Glutamatergic neuron (in vitro differentiated cells): ENCODE measurements around the gene RFC3. TPM values are rescaled to one million over a fixed set of nuclear protein-coding genes. Genes with fewer than 3 reads are reported as not detected.
"Not testable (repeated sequence)": the region's sequence is repeated elsewhere in the genome, so short reads cannot be mapped to it uniquely, and the experiment has no call there.

ENCODE experiments used
- DNase-seq: peaks from one replicate; pipeline ENCODE4 v3.0.0; 2022
- H3K27ac Mint-ChIP-seq: one replicate; pipeline ENCODE4 v1.8.0; 2020; ENCODE audit warnings: mild to moderate bottlenecking, mixed read lengths, inconsistent platforms; ENCODE audit not compliant: unreplicated experiment
- H3K27me3 Mint-ChIP-seq: one replicate; pipeline ENCODE4 v1.8.0; 2020; ENCODE audit warnings: mild to moderate bottlenecking, moderate library complexity, mixed read lengths, inconsistent platforms; ENCODE audit not compliant: unreplicated experiment
- H3K36me3 Mint-ChIP-seq: one replicate; pipeline ENCODE4 v1.8.0; 2020; ENCODE audit warnings: mild to moderate bottlenecking, mixed read lengths, inconsistent platforms; ENCODE audit not compliant: unreplicated experiment
- H3K4me1 Mint-ChIP-seq: one replicate; pipeline ENCODE4 v1.8.0; 2020; ENCODE audit warnings: mild to moderate bottlenecking, low read depth, mixed read lengths, inconsistent platforms; ENCODE audit not compliant: unreplicated experiment
- H3K4me3 Mint-ChIP-seq: one replicate; pipeline ENCODE4 v1.8.0; 2020; ENCODE audit warnings: mild to moderate bottlenecking, mixed read lengths, inconsistent platforms; ENCODE audit not compliant: unreplicated experiment
- H3K9me3 Mint-ChIP-seq: one replicate; pipeline ENCODE4 v1.8.0; 2020; ENCODE audit warnings: mild to moderate bottlenecking, moderate library complexity, mixed read lengths, inconsistent platforms; ENCODE audit not compliant: unreplicated experiment
- total RNA-seq: library from RNA; stranded (reverse); fragmentation: NEBNext Ultra II Directional; extraction: Animal tissue kit (Norgen Biotek cat#: 25700); gene quantifications from one replicate; pipeline ENCODE4 v1.2.1, GENCODE V29; 2021; ENCODE audit not compliant: unreplicated experiment
- TF ChIP-seq, protein P1 (sequence below): fragments of 200-600 bp; sonication (generic); IDR thresholded peaks from one replicate; pipeline ENCODE4 v1.5.0; 2021; ENCODE audit not compliant: partially characterized antibody, unreplicated experiment

Gene RFC3
- total RNA-seq, 1 donor from 2014 or later: 12.6 TPM

DNA sequence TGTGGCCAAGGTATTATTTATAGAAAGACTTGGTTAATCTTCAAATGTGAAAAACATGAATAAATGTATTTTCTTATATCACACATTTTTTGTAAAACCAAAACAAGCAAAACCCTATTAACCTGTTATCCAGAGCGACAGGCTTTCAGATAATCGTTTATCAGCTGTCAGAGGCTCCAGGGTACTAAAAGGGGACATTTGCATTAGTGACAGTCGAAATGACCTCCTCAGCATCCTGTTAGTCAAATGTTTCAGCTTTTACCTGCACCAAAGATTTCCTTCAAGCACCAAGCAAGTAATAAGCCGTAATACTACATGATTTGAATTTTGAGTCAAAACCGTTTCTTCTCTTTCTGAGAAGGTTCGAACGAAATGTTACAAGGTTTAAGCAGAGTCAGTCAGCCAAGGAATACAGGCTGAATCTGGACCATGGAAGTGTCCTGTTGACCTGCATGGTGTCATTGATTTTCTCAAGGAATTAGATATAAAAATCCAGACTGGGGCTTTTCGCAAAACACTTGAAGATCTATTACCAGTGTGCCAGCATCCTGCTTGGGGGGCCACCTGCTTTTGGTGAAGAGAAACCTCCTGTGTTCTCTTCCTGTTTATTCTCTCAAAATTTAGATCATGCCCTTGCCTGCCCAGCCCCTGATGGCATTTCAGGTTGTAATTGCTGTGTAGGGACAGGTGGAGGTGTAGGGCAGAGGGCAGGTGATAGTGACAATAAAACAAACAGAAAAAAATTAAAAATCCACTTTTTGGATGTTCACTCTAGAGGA lies 11.3 kb upstream of the RFC3 start:
- Mint-ChIP-seq H3K27me3 (no peaks in the 10 kb centered on the region), H3K4me3 (no peak overlapping the region), H3K4me1 (no peaks in the 10 kb centered on the region), H3K27ac (no peak overlapping the region), H3K9me3 (no peaks in the 10 kb centered on the region), H3K36me3 (no peaks in the 10 kb centered on the region)
- TF ChIP-seq, protein P1, sequence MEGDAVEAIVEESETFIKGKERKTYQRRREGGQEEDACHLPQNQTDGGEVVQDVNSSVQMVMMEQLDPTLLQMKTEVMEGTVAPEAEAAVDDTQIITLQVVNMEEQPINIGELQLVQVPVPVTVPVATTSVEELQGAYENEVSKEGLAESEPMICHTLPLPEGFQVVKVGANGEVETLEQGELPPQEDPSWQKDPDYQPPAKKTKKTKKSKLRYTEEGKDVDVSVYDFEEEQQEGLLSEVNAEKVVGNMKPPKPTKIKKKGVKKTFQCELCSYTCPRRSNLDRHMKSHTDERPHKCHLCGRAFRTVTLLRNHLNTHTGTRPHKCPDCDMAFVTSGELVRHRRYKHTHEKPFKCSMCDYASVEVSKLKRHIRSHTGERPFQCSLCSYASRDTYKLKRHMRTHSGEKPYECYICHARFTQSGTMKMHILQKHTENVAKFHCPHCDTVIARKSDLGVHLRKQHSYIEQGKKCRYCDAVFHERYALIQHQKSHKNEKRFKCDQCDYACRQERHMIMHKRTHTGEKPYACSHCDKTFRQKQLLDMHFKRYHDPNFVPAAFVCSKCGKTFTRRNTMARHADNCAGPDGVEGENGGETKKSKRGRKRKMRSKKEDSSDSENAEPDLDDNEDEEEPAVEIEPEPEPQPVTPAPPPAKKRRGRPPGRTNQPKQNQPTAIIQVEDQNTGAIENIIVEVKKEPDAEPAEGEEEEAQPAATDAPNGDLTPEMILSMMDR: no peak
- no peak for DNase-seq

DNA sequence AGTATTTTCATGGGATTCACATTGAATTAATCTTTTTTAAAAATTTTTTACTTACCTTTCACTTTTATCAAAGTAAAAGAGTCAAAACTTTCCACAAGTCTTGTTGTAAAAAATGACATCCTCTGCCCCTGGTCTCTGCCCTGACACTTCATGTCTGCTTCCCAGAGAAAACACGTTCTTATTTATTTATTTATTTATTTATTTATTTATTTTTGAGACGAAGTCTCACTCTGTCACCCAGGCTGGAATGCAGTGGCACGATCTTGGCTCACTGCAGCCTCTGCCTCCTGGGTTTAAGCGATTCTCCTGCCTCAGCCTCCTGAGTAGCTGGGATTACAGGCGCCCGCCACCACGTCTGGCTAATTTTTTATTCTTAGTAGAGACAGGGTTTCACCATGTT lies 5.1 kb upstream of the RFC3 start:
- H3K4me1 Mint-ChIP-seq, H3K27me3 Mint-ChIP-seq, H3K27ac Mint-ChIP-seq, H3K4me3 Mint-ChIP-seq, DNase-seq, H3K9me3 Mint-ChIP-seq, H3K36me3 Mint-ChIP-seq: not testable (repeated sequence)

DNA sequence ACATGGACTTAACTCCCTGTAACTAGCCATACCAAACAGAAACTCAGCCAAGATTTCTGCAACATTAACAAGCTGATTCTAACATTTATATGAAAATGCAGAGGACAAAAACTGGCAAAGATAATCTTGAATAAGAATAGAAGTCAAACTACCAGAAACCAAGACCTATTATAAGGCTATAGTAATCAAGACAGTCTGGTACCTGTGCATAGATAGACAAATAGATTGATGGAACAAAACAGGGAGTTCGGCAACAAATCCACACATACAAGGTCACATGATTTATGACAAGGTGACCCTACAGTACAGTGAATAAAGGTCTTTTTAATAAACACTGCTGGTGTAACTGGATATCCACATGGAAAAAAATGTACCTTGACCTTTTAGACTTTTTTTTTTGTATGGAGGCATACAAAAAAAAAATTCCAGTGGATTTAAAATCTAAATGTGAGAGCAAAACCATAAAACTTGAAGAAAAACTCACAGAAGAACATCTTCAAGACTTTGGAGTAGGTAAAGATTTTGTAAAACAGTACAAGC lies 2.9 kb upstream of the RFC3 start:
- no peaks in the 10 kb centered on the region for H3K36me3 Mint-ChIP-seq
- TF ChIP-seq, protein P1: no peak
- H3K4me1 Mint-ChIP-seq: no peaks in the 10 kb centered on the region
- H3K27me3 Mint-ChIP-seq: no peaks in the 10 kb centered on the region
- H3K4me3 Mint-ChIP-seq: no peak overlapping the region
- H3K27ac Mint-ChIP-seq: no peak overlapping the region
- H3K9me3 Mint-ChIP-seq: peaks cover 5% of the 10 kb centered on the region
- no peak for DNase-seq

DNA sequence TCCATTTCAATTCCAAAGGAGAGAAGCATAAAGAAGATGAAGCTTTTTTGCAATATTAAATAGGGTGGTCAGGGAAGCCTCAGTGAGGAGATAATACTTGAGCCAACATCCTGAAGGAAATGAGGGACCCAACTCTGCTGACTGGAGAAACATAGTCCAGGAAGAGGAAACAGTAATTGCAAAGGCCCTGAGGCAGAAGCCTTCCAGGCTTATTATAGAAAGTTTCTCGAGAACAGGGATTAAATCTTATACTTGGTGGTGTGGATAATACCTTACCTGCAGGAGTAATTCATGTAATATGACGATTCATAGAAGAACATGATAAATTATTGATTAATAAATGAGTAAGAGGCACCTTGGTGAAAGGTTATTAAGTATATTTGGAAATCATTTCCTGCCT lies 1.0 kb upstream of the RFC3 start:
- DNase-seq: no peak
- no peak overlapping the region for H3K27ac Mint-ChIP-seq
- H3K27me3 Mint-ChIP-seq: no peaks in the 10 kb centered on the region
- H3K4me1 Mint-ChIP-seq: no peaks in the 10 kb centered on the region
- no peak overlapping the region for H3K4me3 Mint-ChIP-seq
- H3K9me3 Mint-ChIP-seq: peaks cover 5% of the 10 kb centered on the region
- TF ChIP-seq, protein P1: no peak
- no peaks in the 10 kb centered on the region for H3K36me3 Mint-ChIP-seq

DNA sequence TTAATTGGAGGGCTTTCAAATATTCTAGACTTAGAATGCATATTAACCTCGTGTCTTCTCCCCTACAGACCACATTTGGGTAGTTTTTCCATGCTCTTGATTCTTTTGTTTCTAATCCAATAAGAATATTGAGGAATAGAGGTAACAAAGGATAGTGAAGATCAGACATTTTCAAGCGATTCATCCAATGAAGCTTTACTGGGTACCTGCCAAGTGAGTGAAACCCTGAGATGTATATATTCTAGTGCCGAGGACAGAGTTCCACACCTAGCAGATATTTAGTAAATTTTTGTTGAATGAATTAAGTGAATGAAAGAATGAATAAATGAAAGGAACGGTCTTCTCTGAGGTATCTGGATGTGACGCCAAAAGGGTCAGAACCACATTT lies 442 bp upstream of the RFC3 start:
- Mint-ChIP-seq H3K27me3 (no peaks in the 10 kb centered on the region), H3K9me3 (peaks cover 5% of the 10 kb centered on the region), H3K27ac (peak overlapping the region; percentile 97), H3K4me3 (peak overlapping the region; percentile 91), H3K36me3 (no peaks in the 10 kb centered on the region), H3K4me1 (no peaks in the 10 kb centered on the region)
- TF ChIP-seq, protein P1: no peak
- no peak for DNase-seq
